H1 (cell line): Measurements from ENCODE around the gene SIRT3. TPM values are rescaled to one million over a fixed set of nuclear protein-coding genes. Genes with fewer than 3 reads are reported as not detected.

ENCODE experiments used
- CBX5 ChIP-seq: fragments of 300-800, 300-1000 bp; sonication (generic); IDR thresholded peaks from 2 replicates; pipeline ENCODE4 v1.7.1; 2016; ENCODE audit warnings: antibody characterized with exemption, low read length, low read depth
- HDAC6 ChIP-seq: IDR thresholded peaks from one replicate; pipeline ENCODE4 v1.7.1; 2012; ENCODE audit warnings: low read depth, mild to moderate bottlenecking, inconsistent platforms, low read length, moderate library complexity
- RXRA ChIP-seq: IDR thresholded peaks from 2 replicates; pipeline ENCODE4 v1.6.1; 2011; ENCODE audit warnings: low read depth, mild to moderate bottlenecking, low read length, moderate library complexity; ENCODE audit not compliant: insufficient read depth
- SP4 ChIP-seq: IDR thresholded peaks from 2 replicates; pipeline ENCODE4 v1.6.1; 2012; ENCODE audit warnings: low read length, inconsistent platforms
- TBP ChIP-seq: IDR thresholded peaks from 2 replicates; pipeline ENCODE4 v1.6.1; 2011; ENCODE audit warnings: low read depth, low read length, improper control_type of control experiment
- polyA plus RNA-seq, 7 experiments: library from polyadenylated mRNA; depleted of rRNA in 3 of 7; stranded (reverse) in 5 of 7; unstranded in 2 of 7; fragments of >200 nt in 5 of 7; fragments of 200-250 nt in 2 of 7; gene quantifications; 1 replicate in 5 of 7; 2 replicates in 1 of 7; 4 replicates in 1 of 7; pipeline versions ENCODE4 v1.2.1 to v1.2.3, GENCODE V29; 2011 to 2013; ENCODE audit warnings: missing spikeins in 2 of 7, mixed read lengths in 2 of 7
- total RNA-seq: library from RNA; stranded (reverse); fragmentation: NEBNext Ultra II Directional; extraction: Animal tissue kit (Norgen Biotek cat#: 25700); gene quantifications from 2 replicates; pipeline ENCODE4 v1.2.1, GENCODE V29; 2021

SIRT3 gene
- total and polyA plus RNA-seq, 2 of the 8 experiments (the other 6 are each of a cell fraction or from before 2014, with no cell fraction given): 14.3 to 21.6 TPM

DNA sequence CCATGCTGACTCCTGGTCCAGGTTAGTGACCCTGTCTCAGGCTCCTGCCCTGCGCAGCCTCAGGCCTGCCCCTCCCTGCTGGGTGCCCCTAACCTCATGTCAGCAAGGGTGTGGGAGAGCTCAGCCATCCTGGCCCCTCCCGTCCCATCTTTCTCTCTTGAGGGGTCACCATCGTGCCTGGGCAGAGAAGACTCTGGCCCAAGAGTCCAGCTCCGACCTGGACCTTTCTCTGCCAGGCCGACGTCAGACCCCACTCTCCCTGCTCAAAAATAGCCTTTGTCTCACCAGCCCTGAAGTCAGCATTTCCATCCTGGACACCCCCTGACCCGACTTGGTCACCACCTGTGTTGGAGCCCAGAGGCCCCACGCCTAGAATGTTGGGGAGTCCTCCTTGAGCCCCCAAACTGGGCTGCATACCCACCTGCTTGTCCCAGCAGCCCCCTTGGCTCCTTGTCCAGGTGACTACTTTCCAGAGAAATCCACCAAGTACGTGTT, 38.4 kb downstream of the SIRT3 start (continued):
- no peak for TF ChIP-seq RXRA
- no peak for TF ChIP-seq HDAC6
- TF ChIP-seq TBP: no peak
- no peak for TF ChIP-seq CBX5
- no peak for TF ChIP-seq SP4
